HG03354 (cell line): ENCODE measurements around the gene RPS10.
"Not testable (repeated sequence)": the region's sequence is repeated elsewhere in the genome, so short reads cannot be mapped to it uniquely, and the experiment has no call there.

Source experiments
- ATAC-seq: cut with Tn5 transposase; IDR thresholded peaks from one replicate; pipeline ENCODE4 v1.9.1; 2021; ENCODE audit warnings: mild to moderate bottlenecking; ENCODE audit not compliant: unreplicated experiment, poor library complexity, severe bottlenecking

Gene RPS10

DNA sequence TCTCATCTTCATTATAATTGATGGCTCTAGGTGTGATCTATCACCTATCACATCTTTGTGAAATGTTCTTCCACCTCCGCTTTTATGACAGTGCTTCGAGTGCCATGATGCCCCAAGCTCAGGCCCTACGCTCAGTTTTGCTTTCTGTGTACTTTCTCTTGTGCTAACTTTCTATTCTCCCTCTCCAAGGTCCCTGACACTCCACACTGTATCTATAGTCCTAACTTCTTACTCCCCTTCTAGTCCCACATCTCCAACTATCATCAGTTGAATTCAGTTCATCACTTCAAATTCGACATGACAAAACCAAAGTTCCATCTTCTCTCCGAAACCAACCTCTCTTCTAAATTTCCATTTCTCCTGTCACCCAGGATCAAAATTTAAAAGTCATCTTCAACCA lies 50.0 kb downstream of the RPS10 start:
- no peak for ATAC-seq

DNA sequence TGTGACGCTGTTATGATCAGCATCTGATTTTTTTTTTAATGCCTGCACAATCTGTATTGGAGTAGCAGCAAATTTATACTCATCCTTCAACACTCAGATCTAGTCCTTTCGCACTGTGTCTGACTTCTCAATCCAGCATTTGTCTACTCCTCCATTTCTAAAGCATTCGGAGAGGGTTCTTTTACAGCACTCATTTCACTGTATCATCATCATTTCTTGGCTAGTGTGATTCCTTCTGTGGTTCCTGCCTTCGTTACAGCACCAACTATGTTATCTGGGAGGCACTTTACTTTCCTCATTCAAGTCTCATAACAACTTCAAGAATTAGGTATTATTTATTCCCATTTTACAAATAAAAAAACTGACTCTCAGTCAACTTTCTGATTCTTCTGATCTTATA lies 51.4 kb downstream of the RPS10 start:
- no peak for ATAC-seq

DNA sequence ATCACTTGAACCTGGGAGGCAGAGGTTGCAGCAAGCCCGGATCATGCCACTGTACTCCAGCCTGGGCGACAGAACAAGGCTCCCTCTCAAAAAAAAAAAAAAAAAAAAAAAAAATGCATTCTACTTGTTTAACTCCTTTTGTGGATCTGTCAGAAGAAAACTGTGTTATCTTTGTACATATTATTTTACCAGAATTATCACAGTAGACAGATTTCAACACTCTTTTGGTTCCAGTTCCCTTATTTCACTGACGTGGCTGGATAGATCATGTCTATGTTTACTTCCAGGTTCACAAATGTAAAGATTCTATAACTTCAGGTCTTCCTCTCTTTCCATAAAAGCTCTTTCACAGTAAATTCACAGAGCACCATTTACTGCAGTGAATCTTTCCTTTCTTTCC lies 51.8 kb downstream of the RPS10 start:
- no peak for ATAC-seq

DNA sequence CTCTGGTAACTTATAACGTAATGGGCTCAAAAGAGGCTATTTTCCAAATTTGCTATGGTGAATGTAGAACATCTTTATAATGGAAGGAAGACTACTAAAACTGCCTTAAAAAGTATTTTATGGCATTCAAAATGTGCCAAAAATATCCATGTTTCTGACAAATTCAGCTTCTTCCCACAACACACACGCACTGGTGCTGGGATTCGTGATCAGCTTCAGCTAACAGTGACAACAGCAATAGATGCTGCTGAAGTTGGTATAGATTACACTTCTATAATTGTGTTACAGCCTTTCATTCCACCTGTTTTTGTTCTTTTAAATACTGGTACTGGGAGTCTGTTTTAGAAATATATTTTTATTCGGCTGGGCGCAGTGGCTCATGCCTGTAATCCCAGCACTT lies 52.4 kb downstream of the RPS10 start:
- no peak for ATAC-seq

DNA sequence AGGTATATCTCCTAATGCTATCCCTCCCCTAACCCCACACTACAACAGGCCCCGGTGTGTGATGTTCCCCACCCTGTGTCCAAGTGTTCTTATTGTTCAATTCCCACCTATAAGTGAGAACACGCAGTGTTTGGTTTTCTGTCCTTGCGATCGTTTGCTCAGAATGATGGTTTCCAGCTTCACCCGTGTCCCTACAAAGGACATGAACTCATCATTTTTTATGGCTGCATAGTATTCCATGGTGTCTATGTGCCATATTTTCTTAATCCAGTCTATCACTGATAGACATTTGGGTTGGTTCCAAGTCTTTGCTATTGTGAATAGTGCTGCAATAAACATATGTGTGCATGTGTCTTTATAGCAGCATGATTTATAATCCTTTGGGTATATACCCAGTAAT lies 54.0 kb downstream of the RPS10 start:
- not testable (repeated sequence) for ATAC-seq

DNA sequence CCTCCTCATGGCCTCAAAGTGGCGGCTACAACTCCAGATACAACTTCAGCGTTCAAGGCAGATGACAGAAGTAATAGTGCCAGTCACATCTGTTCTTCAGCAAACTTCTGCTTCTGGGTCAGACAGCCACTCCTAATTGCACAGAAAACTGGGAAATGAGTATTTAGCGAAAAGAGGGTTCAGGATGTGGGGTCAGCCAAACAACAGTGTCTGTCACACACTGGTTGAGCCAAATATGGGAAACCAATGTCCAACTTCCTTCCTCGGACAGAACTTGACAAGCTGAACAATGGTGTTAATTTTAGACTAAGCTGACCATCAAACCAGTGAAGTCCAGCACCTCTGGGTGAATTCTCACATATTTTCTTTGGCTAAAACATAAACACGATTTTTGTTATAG lies 55.5 kb downstream of the RPS10 start:
- no peak for ATAC-seq

DNA sequence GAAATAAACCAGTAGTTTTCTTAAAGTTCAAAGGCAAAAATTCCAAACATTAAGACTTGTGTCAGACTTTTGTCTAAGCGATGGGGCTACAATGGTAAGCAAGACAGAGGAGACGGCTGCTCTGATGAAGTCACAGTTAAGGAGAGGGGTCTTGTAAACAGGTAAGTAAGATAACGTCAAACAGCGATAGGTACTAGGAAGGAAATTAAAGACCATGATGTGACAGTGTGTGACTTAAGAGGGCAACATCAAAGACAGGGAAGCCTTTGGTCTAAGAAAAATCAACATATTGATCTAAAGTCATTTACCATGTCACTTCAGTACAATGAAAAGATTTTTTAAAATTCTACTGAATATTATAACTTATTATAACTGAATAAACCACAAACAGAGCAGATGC lies 56.5 kb downstream of the RPS10 start:
- no peak for ATAC-seq
